Mesendoderm (in vitro differentiated cells): ENCODE data around the gene GALNT9.

Experiments used
- DNase-seq: peaks from one replicate; pipeline ENCODE4 v3.0.0; 2013
- H2AK5ac ChIP-seq: 2 replicates; pipeline ENCODE4 v1.6.1; 2013; ENCODE audit warnings: low read length, inconsistent platforms
- H2BK120ac ChIP-seq: 2 replicates; pipeline ENCODE4 v1.6.1; 2013; ENCODE audit warnings: low read depth, mild to moderate bottlenecking, low read length, moderate library complexity, mixed read lengths
- H2BK15ac ChIP-seq: replicated peaks from 2 replicates; pipeline ENCODE4 v1.6.1; 2013; ENCODE audit warnings: low read depth, mild to moderate bottlenecking, moderate library complexity
- H2BK5ac ChIP-seq: 2 replicates; pipeline ENCODE4 v1.6.1; 2013; ENCODE audit warnings: low read length, inconsistent platforms
- H3K18ac ChIP-seq: 2 replicates; pipeline ENCODE4 v1.6.1; 2013; ENCODE audit warnings: mild to moderate bottlenecking, low read length, mixed read lengths
- H3K23ac ChIP-seq: one replicate; pipeline ENCODE4 v1.6.1; 2013; ENCODE audit warnings: low read length
- H3K27ac ChIP-seq: 2 replicates; pipeline ENCODE4 v1.5.1; 2013; ENCODE audit warnings: low read depth, mild to moderate bottlenecking, inconsistent platforms, low read length, moderate library complexity
- H3K27me3 ChIP-seq: 2 replicates; pipeline ENCODE4 v1.6.1; 2013; ENCODE audit warnings: low read length, control low read depth, mild to moderate bottlenecking, inconsistent platforms; ENCODE audit not compliant: insufficient read depth, poor library complexity
- H3K36me3 ChIP-seq: 2 replicates; pipeline ENCODE4 v1.6.1; 2013; ENCODE audit warnings: low read length, inconsistent platforms; ENCODE audit not compliant: control insufficient read depth, insufficient read depth
- H3K4ac ChIP-seq: one replicate; pipeline ENCODE4 v1.6.1; 2013; ENCODE audit warnings: low read depth, mild to moderate bottlenecking, low read length, moderate library complexity
- H3K4me1 ChIP-seq: 2 replicates; pipeline ENCODE4 v1.6.1; 2013; ENCODE audit warnings: low read depth, low read length, inconsistent platforms; ENCODE audit not compliant: control insufficient read depth
- H3K4me2 ChIP-seq: 2 replicates; pipeline ENCODE4 v1.6.1; 2013; ENCODE audit warnings: low read length
- H3K4me3 ChIP-seq: 2 replicates; pipeline ENCODE4 v1.5.1; 2013; ENCODE audit warnings: mild to moderate bottlenecking, low read length
- H3K56ac ChIP-seq: one replicate; pipeline ENCODE4 v1.6.1; 2013; ENCODE audit warnings: low read length
- H3K79me1 ChIP-seq: 2 replicates; pipeline ENCODE4 v1.6.1; 2013; ENCODE audit warnings: low read length, inconsistent platforms
- H3K79me2 ChIP-seq: 2 replicates; pipeline ENCODE4 v1.6.1; 2013; ENCODE audit warnings: mild to moderate bottlenecking, low read length; ENCODE audit not compliant: control insufficient read depth, insufficient read depth
- H3K9ac ChIP-seq: 2 replicates; pipeline ENCODE4 v1.6.1; 2013; ENCODE audit warnings: low read length, inconsistent platforms
- H4K5ac ChIP-seq: one replicate; pipeline ENCODE4 v1.6.1; 2013; ENCODE audit warnings: low read length
- H4K8ac ChIP-seq: one replicate; pipeline ENCODE4 v1.6.1; 2013; ENCODE audit warnings: low read depth, mild to moderate bottlenecking, control low read depth, low read length, moderate library complexity
- WGBS: extraction: QIAGEN DNeasy Blood & Tissue Kit; methylation state at CpG from one replicate; pipeline ENCODE4 v1.1.7; 2013; ENCODE audit warnings: low lambda C conversion rate, missing lambda C conversion rate; ENCODE audit not compliant: insufficient coverage; ENCODE audit errors: extremely low coverage; 5-methylcytosine and 5-hydroxymethylcytosine counted together

The GALNT9 gene

GRCh38 chr12:132319359-132319950 is 9.9 kb downstream of the GALNT9 start:
- Histone ChIP-seq H3K56ac (no peak overlapping the region), H3K27ac (no peak overlapping the region), H2BK15ac (no peak overlapping the region), H4K5ac (no peak overlapping the region), H3K4me2 (no peak overlapping the region), H3K9ac (no peak overlapping the region), H3K4me1 (no peaks in the 10 kb centered on the region), H3K18ac (no peak overlapping the region), H3K4me3 (no peak overlapping the region), H2BK5ac (no peak overlapping the region), H3K27me3 (no peaks in the 10 kb centered on the region), H3K23ac (no peak overlapping the region), H4K8ac (no peak overlapping the region), H2AK5ac (no peak overlapping the region), H3K79me2 (no peaks in the 10 kb centered on the region), H2BK120ac (no peak overlapping the region), H3K79me1 (no peaks in the 10 kb centered on the region), H3K36me3 (no peaks in the 10 kb centered on the region), H3K4ac (no peak overlapping the region)
- WGBS: no CpG with 5 or more reads among the region's 30 CpGs
- DNase-seq: no peak

- Histone ChIP-seq H4K8ac (no peak overlapping the region), H3K23ac (no peak overlapping the region), H3K9ac (no peak overlapping the region), H2BK5ac (no peak overlapping the region), H3K4me1 (no peaks in the 10 kb centered on the region), H3K18ac (no peak overlapping the region), H3K36me3 (no peaks in the 10 kb centered on the region), H3K79me2 (no peaks in the 10 kb centered on the region), H2BK120ac (no peak overlapping the region), H3K4me2 (no peak overlapping the region), H3K79me1 (no peaks in the 10 kb centered on the region), H3K27ac (no peak overlapping the region), H3K4me3 (no peak overlapping the region), H2AK5ac (no peak overlapping the region), H3K27me3 (no peaks in the 10 kb centered on the region), H3K56ac (no peak overlapping the region), H4K5ac (no peak overlapping the region), H3K4ac (no peak overlapping the region), H2BK15ac (no peak overlapping the region)
- no peak for DNase-seq
- no CpG with 5 or more reads among the region's 19 CpGs for WGBS
Measured at GRCh38 chr12:132318618-132319033, 10.8 kb downstream of the GALNT9 start.

GRCh38 chr12:132318135-132318534 is 11.3 kb downstream of the GALNT9 start:
- Histone ChIP-seq H2BK15ac (no peak overlapping the region), H3K4me3 (no peak overlapping the region), H3K4ac (no peak overlapping the region), H3K23ac (no peak overlapping the region), H3K9ac (no peak overlapping the region), H3K4me2 (no peak overlapping the region), H2BK120ac (no peak overlapping the region), H3K36me3 (no peaks in the 10 kb centered on the region), H3K27ac (no peak overlapping the region), H2AK5ac (no peak overlapping the region), H3K79me1 (no peaks in the 10 kb centered on the region), H3K4me1 (no peaks in the 10 kb centered on the region), H3K27me3 (no peaks in the 10 kb centered on the region), H3K56ac (no peak overlapping the region), H4K5ac (no peak overlapping the region), H4K8ac (no peak overlapping the region), H3K79me2 (no peaks in the 10 kb centered on the region), H3K18ac (no peak overlapping the region), H2BK5ac (no peak overlapping the region)
- WGBS: no CpG with 5 or more reads among the region's 10 CpGs
- no peak for DNase-seq

- Histone ChIP-seq H3K4me2 (no peak overlapping the region), H3K4me1 (no peaks in the 10 kb centered on the region), H4K8ac (no peak overlapping the region), H2BK15ac (no peak overlapping the region), H2BK5ac (no peak overlapping the region), H4K5ac (no peak overlapping the region), H3K4ac (no peak overlapping the region), H3K27me3 (no peaks in the 10 kb centered on the region), H3K56ac (no peak overlapping the region), H3K36me3 (no peaks in the 10 kb centered on the region), H3K4me3 (no peak overlapping the region), H3K23ac (no peak overlapping the region), H3K18ac (no peak overlapping the region), H3K79me2 (no peaks in the 10 kb centered on the region), H3K9ac (no peak overlapping the region), H3K27ac (no peak overlapping the region), H2BK120ac (no peak overlapping the region), H3K79me1 (no peaks in the 10 kb centered on the region), H2AK5ac (no peak overlapping the region)
- WGBS: no CpG with 5 or more reads among the region's 19 CpGs
- DNase-seq: no peak
Measured at GRCh38 chr12:132317233-132317938, 12.0 kb downstream of the GALNT9 start.

- Histone ChIP-seq H3K4ac (no peak overlapping the region), H3K79me2 (no peaks in the 10 kb centered on the region), H2BK5ac (no peak overlapping the region), H2BK15ac (no peak overlapping the region), H3K79me1 (no peaks in the 10 kb centered on the region), H2BK120ac (no peak overlapping the region), H3K36me3 (no peaks in the 10 kb centered on the region), H3K4me1 (no peaks in the 10 kb centered on the region), H4K5ac (no peak overlapping the region), H3K56ac (no peak overlapping the region), H3K27ac (no peak overlapping the region), H3K27me3 (no peaks in the 10 kb centered on the region), H3K9ac (no peak overlapping the region), H3K4me3 (no peak overlapping the region), H3K23ac (no peak overlapping the region), H3K18ac (no peak overlapping the region), H3K4me2 (no peak overlapping the region), H2AK5ac (no peak overlapping the region), H4K8ac (no peak overlapping the region)
- WGBS: no CpG with 5 or more reads among the region's 17 CpGs
- DNase-seq: no peak
Measured at GRCh38 chr12:132316497-132317232, 12.7 kb downstream of the GALNT9 start.
